ENCODE results near the gene CETP. TPM values are rescaled to one million over a fixed set of nuclear protein-coding genes. Genes with fewer than 3 reads are reported as not detected.

The CETP gene
- total and polyA plus RNA-seq, 9 of the 15 experiments (the other 6 are each of a cell fraction or from before 2014, with no cell fraction given), result 0.07 to 0.11 TPM; not detected in 7

GRCh38 chr16:57016831-57017230 lies 55.1 kb downstream of the CETP start:
- Histone ChIP-seq H3K9me3 (replicated peaks; ENCODE audit: control insufficient read depth, insufficient read depth, low read depth, low read length) (no peaks in the 10 kb centered on the region), H3K9me1 (ENCODE audit: control insufficient read depth, insufficient read depth, low read length) (no peaks in the 10 kb centered on the region), H3K27ac (ENCODE audit: extremely low read depth, low read depth, low read length) (no peak overlapping the region), H2AFZ (ENCODE audit: low read depth, low read length) (no peak overlapping the region), H3K4me1 (replicated peaks in 1 of 2; ENCODE audit: control insufficient read depth in 2 of 2, insufficient read depth in 2 of 2, low read length in 2 of 2) (no peaks in the 10 kb centered on the region), H3K27me3 (ENCODE audit: control insufficient read depth in 2 of 2, insufficient read depth in 2 of 2, low read length in 2 of 2) (peaks cover 25 to 40% of the 10 kb centered on the region in 2 experiments), H4K20me1 (replicated peaks; ENCODE audit: control insufficient read depth, insufficient read depth, low read length) (no peaks in the 10 kb centered on the region), H3K4me2 (ENCODE audit: insufficient read depth, low read length) (no peak overlapping the region), H3K79me2 (ENCODE audit: control insufficient read depth, insufficient read depth, low read length) (no peaks in the 10 kb centered on the region), H3K4me3 (no peak overlapping the region), H3K9ac (ENCODE audit: insufficient read depth in 1 of 2, low read depth in 2 of 2, low read length in 2 of 2) (no peak overlapping the region), H3K36me3 (ENCODE audit: control insufficient read depth, insufficient read depth, low read length) (no peaks in the 10 kb centered on the region)
- ATAC-seq (no peak), FAIRE-seq (no peak), DNase-seq (ENCODE audit: extremely low read depth in 1 of 4, low spot score in 3 of 4) (no peak)
- POLR2A ChIA-PET, result interaction anchor here (0.6 kb wide), 1 partner anchor 335 kb away, joined by 3 read pairs; no protein-coding TSS in a partner anchor
- CTCF ChIA-PET (ENCODE audit: low intra/inter-chr PET ratio), result no interaction called here
- BruUV-seq (replicated peaks), result no TSS peak
- 1% methylated on average over 6 of the region's 6 CpGs for WGBS (ENCODE audit: insufficient coverage, low coverage, missing lambda C conversion rate)
- in situ Hi-C loops (cut with MboI) (no loop called here), intact Hi-C loops (cut with micrococcal nuclease) (loop anchor here (5.0 kb wide), 1 partner anchor 55 kb away; the partner anchor contains the start of gene CETP)
- TF ChIP-seq NCOA1 (IDR thresholded peaks at IDR 0.05; ENCODE audit: low read depth) (no peak), ARNT (IDR thresholded peaks at IDR 0.05) (no peak), FOXK2 (conservative IDR thresholded peaks at IDR 0.05 in 1 of 2, IDR thresholded peaks at IDR 0.05 in 1 of 2; ENCODE audit: low read depth in 2 of 2) (no peak), CHD2 (IDR thresholded peaks at IDR 0.05; ENCODE audit: low read depth, low read length) (no peak), YY1 (IDR thresholded peaks at IDR 0.05; ENCODE audit: borderline replicate concordance in 1 of 3, control insufficient read depth in 1 of 3, extremely low read depth in 1 of 3, insufficient read depth in 3 of 3, insufficient read length in 1 of 3, insufficient replicate concordance in 2 of 3, low read depth in 1 of 3, low read length in 2 of 3) (no peak), PRDM10 (IDR thresholded peaks at IDR 0.05; ENCODE audit: partially characterized antibody) (no peak), CBX5 (IDR thresholded peaks at IDR 0.05; ENCODE audit: borderline replicate concordance, low read depth) (no peak), SRSF7 (optimal IDR thresholded peaks at IDR 0.05; ENCODE audit: low read depth, low read length) (no peak), EGR1 (conservative IDR thresholded peaks at IDR 0.05) (no peak), ZNF212 (CRISPR knock-in tag; IDR thresholded peaks at IDR 0.05) (no peak)
- TF ChIP-seq, protein P1, sequence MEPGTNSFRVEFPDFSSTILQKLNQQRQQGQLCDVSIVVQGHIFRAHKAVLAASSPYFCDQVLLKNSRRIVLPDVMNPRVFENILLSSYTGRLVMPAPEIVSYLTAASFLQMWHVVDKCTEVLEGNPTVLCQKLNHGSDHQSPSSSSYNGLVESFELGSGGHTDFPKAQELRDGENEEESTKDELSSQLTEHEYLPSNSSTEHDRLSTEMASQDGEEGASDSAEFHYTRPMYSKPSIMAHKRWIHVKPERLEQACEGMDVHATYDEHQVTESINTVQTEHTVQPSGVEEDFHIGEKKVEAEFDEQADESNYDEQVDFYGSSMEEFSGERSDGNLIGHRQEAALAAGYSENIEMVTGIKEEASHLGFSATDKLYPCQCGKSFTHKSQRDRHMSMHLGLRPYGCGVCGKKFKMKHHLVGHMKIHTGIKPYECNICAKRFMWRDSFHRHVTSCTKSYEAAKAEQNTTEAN (CRISPR knock-in tag; IDR thresholded peaks at IDR 0.05), result no peak
- TF ChIP-seq, protein P2, sequence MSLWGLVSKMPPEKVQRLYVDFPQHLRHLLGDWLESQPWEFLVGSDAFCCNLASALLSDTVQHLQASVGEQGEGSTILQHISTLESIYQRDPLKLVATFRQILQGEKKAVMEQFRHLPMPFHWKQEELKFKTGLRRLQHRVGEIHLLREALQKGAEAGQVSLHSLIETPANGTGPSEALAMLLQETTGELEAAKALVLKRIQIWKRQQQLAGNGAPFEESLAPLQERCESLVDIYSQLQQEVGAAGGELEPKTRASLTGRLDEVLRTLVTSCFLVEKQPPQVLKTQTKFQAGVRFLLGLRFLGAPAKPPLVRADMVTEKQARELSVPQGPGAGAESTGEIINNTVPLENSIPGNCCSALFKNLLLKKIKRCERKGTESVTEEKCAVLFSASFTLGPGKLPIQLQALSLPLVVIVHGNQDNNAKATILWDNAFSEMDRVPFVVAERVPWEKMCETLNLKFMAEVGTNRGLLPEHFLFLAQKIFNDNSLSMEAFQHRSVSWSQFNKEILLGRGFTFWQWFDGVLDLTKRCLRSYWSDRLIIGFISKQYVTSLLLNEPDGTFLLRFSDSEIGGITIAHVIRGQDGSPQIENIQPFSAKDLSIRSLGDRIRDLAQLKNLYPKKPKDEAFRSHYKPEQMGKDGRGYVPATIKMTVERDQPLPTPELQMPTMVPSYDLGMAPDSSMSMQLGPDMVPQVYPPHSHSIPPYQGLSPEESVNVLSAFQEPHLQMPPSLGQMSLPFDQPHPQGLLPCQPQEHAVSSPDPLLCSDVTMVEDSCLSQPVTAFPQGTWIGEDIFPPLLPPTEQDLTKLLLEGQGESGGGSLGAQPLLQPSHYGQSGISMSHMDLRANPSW (CRISPR knock-in tag; IDR thresholded peaks at IDR 0.05), result no peak
- TF ChIP-seq, protein P3, sequence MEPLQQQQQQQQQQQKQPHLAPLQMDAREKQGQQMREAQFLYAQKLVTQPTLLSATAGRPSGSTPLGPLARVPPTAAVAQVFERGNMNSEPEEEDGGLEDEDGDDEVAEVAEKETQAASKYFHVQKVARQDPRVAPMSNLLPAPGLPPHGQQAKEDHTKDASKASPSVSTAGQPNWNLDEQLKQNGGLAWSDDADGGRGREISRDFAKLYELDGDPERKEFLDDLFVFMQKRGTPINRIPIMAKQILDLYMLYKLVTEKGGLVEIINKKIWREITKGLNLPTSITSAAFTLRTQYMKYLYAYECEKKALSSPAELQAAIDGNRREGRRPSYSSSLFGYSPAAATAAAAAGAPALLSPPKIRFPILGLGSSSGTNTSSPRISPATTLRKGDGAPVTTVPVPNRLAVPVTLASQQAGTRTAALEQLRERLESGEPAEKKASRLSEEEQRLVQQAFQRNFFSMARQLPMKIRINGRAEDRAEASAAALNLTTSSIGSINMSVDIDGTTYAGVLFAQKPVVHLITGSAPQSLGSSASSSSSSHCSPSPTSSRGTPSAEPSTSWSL (CRISPR knock-in tag; IDR thresholded peaks at IDR 0.05; ENCODE audit: borderline replicate concordance), result no peak

Data from K562 (cell line).